Stimulated activated CD8-positive, alpha-beta memory T cell treated with anti-CD3 and anti-CD28 coated beads, Interleukin-4, amount 100 ng/mL, for 24 hours (primary cell): ENCODE data around the gene LGALS13.

ENCODE experiments used
- DNase-seq: peaks from one replicate; pipeline ENCODE4 v3.0.0-alpha.2; 2020; ENCODE audit warnings: low read depth

The LGALS13 gene

GRCh38 chr19:39602224-39602623, at the start of gene LGALS13:
Gene LGALS13 (plus strand): TSS chr19:39602524. CDS start chr19:39602569, 45 bp downstream.
- DNase-seq = no peak

- DNase-seq = no peak
These were observed 49.2 kb upstream of the LGALS13 start for GRCh38 chr19:39553082-39553652.

- DNase-seq = no peak
These were observed 47.5 kb upstream of the LGALS13 start for GRCh38 chr19:39554701-39555311.

- no peak for DNase-seq
These were observed 46.4 kb upstream of the LGALS13 start for GRCh38 chr19:39555883-39556282.

GRCh38 chr19:39557811-39558623, 44.3 kb upstream of the LGALS13 start:
- no peak for DNase-seq

- DNase-seq = no peak
These were observed 43.7 kb upstream of the LGALS13 start for GRCh38 chr19:39558624-39559117.

GRCh38 chr19:39563408-39563807, 38.9 kb upstream of the LGALS13 start:
- DNase-seq = no peak

- DNase-seq = no peak
These were observed 36.3 kb upstream of the LGALS13 start for GRCh38 chr19:39566064-39566463.

- DNase-seq = no peak
These were observed 33.7 kb upstream of the LGALS13 start for GRCh38 chr19:39568604-39569003.

GRCh38 chr19:39582442-39582841, 19.9 kb upstream of the LGALS13 start:
- DNase-seq = no peak

- DNase-seq = no peak
These were observed 19.3 kb upstream of the LGALS13 start for GRCh38 chr19:39582891-39583625.

GRCh38 chr19:39587496-39587895, 14.8 kb upstream of the LGALS13 start:
- DNase-seq = no peak

GRCh38 chr19:39588066-39588465, 14.3 kb upstream of the LGALS13 start:
- no peak for DNase-seq

- no peak for DNase-seq
These were observed 12.1 kb upstream of the LGALS13 start for GRCh38 chr19:39590265-39590664.

GRCh38 chr19:39592381-39592780, 9.9 kb upstream of the LGALS13 start:
- DNase-seq = no peak

- no peak for DNase-seq
These were observed 6.4 kb upstream of the LGALS13 start for GRCh38 chr19:39595950-39596349.

GRCh38 chr19:39596911-39597310, 5.4 kb upstream of the LGALS13 start:
- no peak for DNase-seq

GRCh38 chr19:39599116-39599515, 3.2 kb upstream of the LGALS13 start:
- DNase-seq = peak; percentile 6

GRCh38 chr19:39603825-39604224, 1.5 kb downstream of the LGALS13 start:
- DNase-seq = no peak

- no peak for DNase-seq
These were observed 4.7 kb downstream of the LGALS13 start for GRCh38 chr19:39607021-39607420.

- no peak for DNase-seq
These were observed 5.2 kb downstream of the LGALS13 start for GRCh38 chr19:39607561-39607960.

GRCh38 chr19:39613597-39613996, 11.3 kb downstream of the LGALS13 start:
- DNase-seq = no peak
